GM19438 (cell line): ENCODE measurements around the gene JAML.
A peak's percentile ranks its signal among the peaks of the same experiment; 100 is the strongest.

Source experiments
- ATAC-seq: cut with Tn5 transposase; IDR thresholded peaks from one replicate; pipeline ENCODE4 v1.9.1; 2021; ENCODE audit warnings: low read depth; ENCODE audit not compliant: unreplicated experiment

JAML gene, protein sequence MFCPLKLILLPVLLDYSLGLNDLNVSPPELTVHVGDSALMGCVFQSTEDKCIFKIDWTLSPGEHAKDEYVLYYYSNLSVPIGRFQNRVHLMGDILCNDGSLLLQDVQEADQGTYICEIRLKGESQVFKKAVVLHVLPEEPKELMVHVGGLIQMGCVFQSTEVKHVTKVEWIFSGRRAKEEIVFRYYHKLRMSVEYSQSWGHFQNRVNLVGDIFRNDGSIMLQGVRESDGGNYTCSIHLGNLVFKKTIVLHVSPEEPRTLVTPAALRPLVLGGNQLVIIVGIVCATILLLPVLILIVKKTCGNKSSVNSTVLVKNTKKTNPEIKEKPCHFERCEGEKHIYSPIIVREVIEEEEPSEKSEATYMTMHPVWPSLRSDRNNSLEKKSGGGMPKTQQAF

DNA sequence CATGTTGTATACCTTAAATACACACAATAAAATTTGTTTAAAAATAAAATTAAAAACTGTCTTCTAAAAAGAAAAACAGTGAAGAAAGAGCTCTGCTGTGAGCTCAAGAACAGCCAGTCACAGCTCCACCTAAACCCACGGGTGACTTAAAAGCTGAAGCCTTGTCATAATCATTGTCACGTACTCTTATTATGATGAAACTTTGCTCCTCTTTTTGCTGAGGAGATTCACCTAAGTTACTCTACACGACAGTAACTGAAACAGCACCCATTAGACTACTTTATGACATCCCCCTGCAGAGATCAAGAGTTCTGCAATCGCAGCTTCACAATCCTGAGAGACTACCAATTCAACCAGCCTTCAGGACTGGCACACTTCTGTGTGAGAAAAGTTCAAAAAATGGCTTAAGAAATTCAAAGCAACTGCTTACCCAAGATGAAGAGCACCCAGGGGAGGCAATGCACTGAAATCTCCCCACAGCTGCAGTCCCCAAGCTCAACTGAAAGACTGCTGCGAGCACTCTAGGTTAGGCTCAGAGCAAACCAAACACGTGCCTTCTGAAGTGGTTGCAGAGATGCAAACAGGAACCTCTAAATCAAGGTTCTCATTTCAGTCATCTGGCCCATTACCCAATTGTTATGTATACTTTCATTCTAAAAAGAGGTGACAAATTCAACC, at the start of gene JAML:
Gene JAML, minus strand, starts transcription at position 501 of the 678 bp plus-strand sequence. CDS start 10,145 bp downstream, outside the sequence.
- no peak for ATAC-seq

DNA sequence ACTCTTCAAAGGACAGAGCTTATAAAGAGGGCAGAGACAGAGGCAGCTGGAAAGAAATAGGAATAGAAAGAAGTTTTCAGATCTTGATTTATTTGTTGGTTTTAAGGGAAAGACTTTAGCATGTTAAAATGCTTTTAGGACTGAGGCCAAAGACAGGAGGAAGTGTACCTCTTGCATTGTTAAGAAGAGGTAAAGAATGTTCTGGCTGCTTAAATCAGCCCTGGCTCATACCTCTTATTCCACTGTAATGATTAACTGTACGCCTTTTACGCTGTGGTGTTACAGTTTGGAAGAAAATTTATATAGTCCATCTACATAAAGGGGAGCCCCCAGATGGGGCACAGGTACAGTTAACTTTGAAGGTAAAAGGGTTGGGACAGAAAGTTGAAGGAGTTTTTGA, 49.4 kb upstream of the JAML start:
- ATAC-seq: no peak

DNA sequence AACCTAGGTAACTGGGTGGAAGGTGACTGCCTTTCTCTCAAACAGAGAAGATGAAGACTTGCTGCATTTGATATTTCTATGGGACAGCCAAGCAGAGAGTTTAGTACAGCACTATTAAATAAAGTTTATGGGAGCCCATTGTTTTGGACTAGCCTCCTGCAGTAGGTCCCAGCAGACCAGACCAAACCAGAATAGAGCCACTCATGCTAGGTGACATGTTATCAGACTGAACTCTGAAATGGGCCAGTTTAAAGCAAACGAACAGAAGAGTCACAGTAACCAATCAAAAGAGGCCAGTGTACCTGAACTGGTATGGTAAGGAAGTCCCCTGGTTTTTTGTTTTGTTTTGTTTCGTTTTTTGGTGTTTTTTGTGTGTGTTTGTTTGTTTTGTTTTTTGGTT, 47.2 kb upstream of the JAML start:
- ATAC-seq: no peak

DNA sequence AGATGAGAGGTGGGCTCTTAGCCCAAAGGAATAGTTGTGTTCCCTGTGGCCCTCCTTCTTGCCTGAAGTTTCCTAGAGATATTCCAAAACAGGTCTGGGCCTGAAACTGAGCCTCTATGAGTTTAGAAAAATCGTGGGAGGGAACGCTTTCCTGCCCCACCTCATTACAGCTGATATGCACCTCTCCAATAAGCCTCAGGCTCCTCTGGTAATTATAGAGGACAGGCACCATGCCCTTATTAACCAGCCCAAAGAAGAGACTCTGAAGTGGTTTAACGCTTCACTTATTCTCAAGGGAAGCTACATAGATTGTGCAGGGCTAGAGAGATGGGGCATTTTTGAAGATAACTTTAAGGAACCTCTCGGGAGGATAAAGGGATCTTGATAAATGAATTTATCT, 42.7 kb upstream of the JAML start:
- ATAC-seq: no peak

DNA sequence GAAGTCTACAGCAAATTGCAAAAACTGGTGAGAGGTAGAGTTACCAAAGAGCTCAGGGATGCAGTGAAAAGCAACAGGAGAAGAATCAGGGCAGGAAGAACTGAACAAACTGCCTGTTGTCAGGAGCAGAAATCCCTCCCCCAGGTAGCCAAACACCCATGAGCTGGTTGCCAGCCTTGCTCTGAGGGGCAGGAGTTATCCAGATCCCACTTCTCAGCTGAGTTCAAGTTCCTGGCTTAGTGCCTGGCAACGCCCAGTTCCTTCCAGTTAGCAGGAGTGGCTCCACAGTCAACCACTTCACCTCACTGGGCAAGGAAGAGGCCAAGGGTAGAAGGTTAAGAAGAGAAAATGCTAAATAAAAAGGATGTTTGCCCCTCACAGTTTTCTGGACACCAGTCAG, 41.1 kb upstream of the JAML start:
- ATAC-seq: no peak

DNA sequence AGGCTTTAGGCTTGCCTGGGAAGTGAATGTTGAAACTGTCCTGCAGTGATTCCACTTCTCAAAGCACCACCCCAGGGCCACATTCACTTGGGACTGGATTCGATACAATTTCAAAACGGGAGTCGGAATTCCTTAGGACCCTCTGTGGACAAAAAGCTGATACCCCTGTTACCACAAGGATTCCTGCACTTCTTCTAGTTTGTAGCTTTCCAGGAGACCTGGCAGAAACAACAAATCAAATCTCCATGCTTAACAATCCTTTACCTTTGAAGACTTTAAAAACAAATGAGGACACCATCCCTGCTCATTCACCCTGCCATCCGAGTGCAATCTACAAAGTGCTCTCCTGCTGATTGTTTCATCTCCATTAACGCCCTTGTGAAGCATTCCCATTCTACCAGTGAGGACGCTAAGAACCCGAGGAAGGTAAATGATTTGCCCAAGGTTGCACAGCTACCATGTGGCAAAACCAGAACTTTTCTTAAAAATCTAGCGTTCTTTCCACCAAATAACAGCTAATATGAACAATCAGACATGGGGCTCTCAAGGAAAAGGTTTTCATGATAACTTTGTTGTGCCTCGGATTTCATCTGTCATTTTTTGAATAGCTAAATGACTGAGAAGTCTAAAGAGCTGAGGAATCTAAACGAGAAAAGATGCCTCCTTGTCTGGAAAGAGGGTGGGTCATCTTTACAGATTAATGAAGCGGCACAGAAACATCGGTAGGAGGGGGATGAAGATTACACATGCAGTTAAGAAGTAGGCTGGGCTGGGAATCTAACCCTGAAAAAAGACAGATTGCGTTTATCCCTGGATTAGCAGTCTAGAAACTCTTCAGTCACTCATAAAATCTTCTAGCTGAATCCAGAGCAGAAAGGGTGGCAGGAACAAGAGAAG, 40.0 kb upstream of the JAML start:
- no peak for ATAC-seq

DNA sequence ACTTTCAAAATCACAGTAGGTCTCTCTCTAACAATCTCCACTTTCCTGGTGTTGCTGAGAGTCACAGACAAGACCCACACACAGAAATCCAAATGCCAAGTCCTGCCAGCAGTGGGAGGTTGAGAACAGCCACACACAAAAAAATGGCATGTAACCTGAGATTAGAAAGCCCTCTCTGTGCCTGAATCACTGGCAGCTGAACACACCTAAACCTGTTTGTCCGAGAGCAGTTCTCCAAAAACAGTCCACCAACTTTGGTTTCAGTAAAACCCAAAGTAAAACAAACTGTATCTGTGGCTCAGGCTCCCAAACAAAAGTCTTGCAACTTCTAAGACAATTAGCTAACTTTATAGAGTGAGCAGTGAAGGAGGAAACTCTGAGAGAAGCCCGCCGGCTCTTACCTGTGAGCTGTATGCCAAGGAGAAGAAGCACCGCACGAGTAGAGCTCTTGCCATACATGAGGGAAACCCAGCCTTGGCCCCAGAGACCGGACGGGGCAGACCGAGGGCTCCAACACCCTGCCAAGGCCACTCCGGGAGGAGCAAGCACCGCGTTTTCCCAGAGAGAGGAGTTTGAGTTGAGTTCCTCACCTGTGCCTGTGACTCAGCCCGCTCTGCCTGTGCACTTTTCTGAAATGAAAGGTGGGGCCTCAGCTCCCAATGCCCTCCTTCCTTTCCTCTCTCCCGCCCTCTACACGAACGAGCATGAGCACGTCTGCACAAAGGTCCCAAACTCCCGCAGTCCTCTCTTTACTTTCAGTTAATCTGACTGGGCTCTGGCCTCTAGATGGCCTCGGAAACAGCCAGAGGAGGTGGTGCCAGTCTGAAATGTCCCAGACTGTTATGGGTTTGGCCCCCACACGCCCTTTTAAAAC, 39.1 kb upstream of the JAML start, which contains the start of gene MPZL2:
Gene MPZL2, minus strand, starts transcription at position 603 of the 874 bp plus-strand sequence. Its CDS starts 144 bp downstream, at position 459.
- no peak for ATAC-seq

DNA sequence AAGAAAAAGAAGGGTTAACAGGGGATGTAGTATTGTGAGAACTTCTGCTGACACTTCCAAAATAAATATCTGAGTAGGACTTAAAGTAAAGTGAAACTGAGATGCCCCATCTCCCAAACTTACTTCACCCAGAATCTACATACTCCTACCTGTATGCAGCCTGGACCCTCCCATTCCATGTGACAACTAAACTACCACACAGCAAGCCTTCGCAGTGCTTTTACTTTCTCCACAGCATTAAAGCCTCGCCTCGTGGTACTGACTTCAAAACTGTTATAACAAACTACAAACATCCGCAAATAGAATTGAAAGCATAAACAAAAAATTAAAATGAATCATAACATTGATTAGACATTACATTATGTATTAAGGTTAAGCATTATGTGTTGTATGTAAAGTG, 38.3 kb upstream of the JAML start:
- ATAC-seq: no peak

DNA sequence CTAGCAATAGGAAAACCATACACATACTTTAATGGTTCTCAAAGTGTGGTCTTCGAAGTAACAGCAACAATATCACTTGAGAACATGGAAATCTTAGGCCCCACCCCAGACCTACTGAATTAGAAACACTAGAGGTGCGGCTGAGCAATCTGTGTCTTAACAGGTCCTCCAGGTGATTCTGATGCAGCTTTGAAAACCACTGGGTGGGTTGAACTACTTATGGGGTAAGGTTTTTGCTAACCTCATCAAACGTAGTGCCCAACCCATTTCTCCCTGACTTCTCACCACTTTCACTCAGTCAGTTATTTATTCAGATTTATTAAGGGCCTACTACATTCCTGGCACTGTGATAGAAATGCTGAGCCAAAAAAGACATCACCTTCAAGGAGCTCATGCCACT, 35.5 kb upstream of the JAML start:
- ATAC-seq: no peak

DNA sequence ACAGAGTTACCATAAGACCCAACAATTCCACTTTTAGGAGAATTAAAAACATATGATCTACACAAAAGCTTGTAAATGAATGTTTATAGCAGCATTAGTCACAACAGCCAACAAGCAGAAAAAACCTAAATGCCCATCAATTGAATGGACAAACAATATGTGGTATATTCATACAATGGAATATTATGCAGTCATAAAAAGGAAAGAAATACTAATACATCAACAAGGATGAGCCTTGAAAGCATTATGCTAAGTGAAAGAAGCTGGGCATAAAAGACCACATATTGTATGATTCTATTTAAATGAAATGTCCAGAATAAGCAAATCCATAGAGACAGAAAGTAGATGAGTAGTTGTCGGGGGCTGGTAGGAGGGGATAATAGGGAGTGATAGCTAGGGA, 34.3 kb upstream of the JAML start:
- ATAC-seq: no peak

DNA sequence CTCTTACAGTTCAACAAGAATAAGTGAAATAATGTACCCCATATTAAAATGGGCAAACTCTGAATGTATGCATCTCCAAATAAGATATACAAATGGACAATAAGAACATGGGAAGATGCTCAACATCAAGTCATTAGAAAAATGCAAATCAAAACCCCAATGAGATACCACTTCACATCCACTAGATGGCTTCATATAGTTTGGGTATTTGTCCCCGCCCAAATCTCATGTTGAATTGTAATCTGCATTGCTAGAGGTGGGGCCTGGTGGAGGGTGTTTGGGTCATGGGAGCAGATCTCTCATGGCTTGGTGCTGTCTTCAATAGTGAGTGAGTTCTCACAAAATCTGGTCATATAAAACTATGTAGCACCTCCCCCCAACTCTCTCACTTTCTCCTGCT, 33.6 kb upstream of the JAML start:
- no peak for ATAC-seq

DNA sequence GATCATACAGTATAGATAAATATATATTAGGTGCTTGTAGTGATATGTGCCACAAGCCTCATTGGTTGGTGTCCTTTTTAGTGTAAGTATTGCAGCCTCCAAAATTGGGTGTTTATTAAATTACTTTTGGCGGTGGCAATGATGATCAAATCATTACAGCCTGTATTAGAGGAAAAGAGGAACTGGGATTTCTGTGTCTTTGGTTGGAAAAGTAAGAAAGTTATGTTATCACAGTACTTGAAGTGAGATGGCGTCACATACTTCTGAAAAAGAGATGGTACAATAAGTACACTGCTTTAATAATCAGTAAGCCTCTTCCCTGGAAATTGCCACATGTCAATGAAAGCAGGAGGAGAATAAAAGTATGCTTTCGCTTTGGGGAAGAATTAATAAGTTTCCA, 27.9 kb upstream of the JAML start:
- ATAC-seq: no peak

DNA sequence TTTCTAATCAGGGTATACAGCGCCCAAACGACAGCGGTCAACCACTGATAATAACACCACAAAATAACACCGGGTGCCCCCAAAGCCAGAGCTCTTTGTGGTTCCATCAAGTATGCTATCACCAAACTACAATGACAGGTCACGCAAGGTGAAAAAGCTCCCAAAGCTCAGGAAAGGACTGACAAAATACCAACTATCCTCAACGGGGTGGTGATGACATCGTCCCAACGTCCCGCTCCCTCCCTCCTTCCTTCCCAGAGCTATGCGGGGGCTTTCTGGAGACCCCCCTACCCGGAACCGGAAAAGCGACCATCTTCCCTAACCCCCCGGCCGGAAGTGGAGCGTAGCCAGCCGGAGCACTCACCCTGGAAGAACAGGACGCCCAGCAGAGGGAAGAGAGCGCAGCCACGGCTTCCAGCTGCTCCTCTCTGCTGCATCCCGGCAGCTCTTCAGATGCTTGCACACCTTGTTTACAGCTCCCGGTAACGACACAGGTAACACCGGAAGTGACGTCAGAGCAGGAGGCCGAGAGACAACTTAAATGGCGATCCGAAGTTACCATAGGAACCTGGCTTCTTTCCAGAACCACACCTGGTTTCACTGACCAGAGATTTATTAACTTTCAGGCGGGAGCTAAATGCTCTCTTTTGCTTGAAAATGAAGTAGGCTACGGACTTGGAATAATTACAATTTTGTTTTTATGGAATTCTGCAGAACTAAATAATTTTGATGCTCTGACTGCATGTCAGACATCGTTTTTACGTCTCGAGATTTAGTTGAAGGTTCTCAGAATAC, 27.2 kb upstream of the JAML start, which contains the start of gene MPZL3:
Gene MPZL3, minus strand, starts transcription at position 508 of the 795 bp plus-strand sequence. Its CDS starts 71 bp downstream, at position 437.
- ATAC-seq: peak; percentile 75

DNA sequence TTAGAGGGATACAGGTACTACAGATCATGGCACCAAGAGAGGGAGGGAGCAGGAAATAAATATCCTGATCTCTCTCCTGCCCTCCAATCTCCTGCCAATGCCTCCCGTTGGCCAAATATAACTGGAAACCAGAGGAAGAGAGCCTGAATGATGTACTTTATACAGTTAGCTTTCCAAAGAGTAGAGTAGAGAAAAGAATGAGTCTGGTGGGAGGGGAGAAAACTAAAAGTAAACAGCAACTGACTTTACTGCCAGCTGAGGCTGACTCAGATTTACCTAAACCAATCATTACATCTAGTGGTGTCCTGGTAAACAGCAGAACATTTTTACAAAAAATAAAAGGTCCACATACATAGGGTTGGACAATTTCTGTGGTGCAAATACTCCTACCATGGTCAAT, 22.2 kb upstream of the JAML start:
- ATAC-seq: no peak

DNA sequence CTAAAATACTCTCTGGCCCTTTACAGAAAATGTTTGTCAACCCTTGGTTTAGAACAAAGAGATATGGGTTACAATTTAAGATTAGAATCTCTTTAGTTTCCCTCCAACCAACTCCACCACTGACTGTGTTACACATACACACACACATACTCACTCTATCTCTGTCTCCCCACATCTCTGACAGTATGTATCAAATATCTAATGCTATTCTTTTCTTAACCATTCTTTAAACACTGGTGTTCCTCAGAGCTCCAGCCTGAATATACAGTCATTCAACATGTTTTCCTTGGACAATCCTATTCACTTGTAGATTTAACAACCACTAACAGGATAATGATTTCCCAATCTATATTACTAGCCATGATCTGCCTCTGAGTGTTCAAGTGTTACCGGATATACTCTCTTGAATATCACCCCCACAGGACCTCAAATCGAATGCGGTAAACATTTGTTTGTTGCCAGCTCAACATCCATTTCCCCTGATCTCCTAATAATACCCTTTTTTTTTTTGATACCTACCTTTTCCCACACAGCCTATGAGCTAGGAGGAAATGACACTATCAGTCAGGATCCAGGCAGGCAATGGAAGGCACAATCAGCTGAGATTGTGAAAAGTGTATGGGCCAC, 21.2 kb upstream of the JAML start:
- no peak for ATAC-seq

DNA sequence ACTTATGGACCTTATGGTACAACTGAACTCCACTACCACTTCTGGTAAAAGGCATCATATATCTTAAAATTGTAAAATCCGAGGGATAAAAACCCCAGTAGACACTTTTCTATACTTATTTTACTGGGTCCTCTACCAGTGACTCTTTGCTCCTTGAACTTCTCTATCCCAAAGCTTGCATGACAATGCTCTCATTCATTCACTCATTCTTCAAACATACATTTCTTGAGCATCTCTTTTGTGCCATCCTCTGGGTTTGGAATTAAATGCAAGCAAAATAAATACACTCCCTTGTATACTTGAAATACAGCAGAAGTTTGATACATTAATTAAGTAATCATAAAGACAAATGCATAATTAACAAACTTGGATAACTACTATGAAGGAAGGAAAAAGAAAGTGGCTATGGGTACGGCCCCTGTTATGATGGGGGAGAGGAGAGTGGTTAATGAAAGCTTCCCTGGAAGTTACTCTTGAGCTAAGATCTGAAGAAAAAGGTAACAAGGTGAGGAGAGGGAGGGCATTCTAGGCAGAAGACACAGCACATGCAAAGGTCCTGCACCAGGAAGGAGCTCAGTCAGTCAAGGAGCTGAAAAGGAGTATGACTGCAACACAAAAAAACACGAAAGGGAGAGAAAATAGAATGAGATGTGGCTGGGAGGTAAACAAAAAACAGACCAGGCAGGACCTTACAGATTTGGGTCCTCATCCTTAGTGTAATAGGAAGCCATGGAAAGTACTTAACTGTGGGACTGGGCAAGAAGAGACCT, 19.4 kb upstream of the JAML start:
- ATAC-seq: no peak

DNA sequence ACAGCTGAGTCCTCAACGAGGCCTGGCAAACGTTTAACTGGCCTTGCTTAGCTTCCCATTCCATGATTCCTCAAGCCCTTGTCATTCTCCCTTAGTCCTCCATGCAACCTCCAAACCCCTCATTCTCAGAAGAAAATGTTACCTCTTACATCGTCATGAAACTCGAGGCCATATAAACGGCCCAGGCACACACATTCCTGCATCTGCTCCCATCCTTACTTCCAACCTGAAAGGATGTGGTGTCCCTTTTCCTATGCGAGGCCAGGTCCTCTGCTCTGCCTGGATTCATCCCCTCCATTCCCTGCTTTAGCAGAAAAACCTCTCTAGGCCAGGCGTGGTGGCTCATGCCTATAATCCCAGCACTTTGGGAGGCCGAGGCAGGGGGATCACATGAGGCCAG, 18.4 kb upstream of the JAML start:
- no peak for ATAC-seq

DNA sequence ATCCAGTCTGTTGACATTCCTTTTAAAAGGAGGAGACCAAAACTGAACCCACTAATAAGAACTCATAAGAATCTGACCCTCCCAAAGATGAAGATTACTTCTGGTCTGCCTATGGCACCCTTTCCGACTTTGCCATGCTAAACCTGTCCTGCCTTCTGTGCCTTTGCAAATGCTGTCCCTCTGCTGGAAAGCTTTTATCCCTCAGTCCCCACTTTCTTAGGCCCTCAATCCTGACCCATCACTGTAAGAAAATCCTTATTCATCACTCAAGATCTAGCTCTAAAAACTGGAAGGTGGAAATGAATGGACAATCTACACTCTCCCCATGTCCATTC, 16.9 kb upstream of the JAML start:
- no peak for ATAC-seq
